B cell (primary cell): ENCODE measurements around the gene HGFAC. TPM values are rescaled to one million over a fixed set of nuclear protein-coding genes. Genes with fewer than 3 reads are reported as not detected.

Source experiments
- ATAC-seq: fragments of 200-7000 bp; cut with Tn5 transposase; one replicate; pipeline ENCODE4 v1.10.0; 2021; ENCODE audit warnings: low read depth, mild to moderate bottlenecking, moderate number of reproducible peaks, moderate library complexity
- CTCF ChIA-PET: fragments of 350-600 bp; sonication (Branson Sonifier 250); formaldehyde crosslinking; loops from one replicate; lab custom pipeline; 2021; ENCODE audit warnings: antibody characterized with exemption, inconsistent platforms; lab: Charles Lee
- POLR2A ChIA-PET: fragments of 350-600 bp; sonication (Branson Sonifier 250); formaldehyde crosslinking; loops from one replicate; lab custom pipeline; 2021; ENCODE audit warnings: antibody characterized with exemption; lab: Charles Lee
- DNase-seq: peaks from one replicate; pipeline ENCODE4 v3.0.0; 2013
- H2AFZ ChIP-seq: 2 replicates; pipeline ENCODE4 v1.6.1; 2012; ENCODE audit warnings: mild to moderate bottlenecking, low read depth, low read length; ENCODE audit not compliant: insufficient read depth, poor library complexity, severe bottlenecking
- H3K27ac ChIP-seq, 2 donors: 1 replicate in 1 of 2; 2 replicates in 1 of 2; pipeline ENCODE4 v1.5.1; 2012 to 2013; ENCODE audit warnings: low read length in 2 of 2, mild to moderate bottlenecking in 2 of 2, moderate library complexity in 1 of 2
- H3K27me3 ChIP-seq, 4 experiments: fragments of 200-600 bp in 1 of 4; sonication (generic) in 1 of 4; replicated peaks in 1 of 4; 1 replicate in 2 of 4; 2 replicates in 2 of 4; pipeline versions ENCODE4 v1.6.1 to v1.7.0; 2013 to 2016; ENCODE audit warnings: low read length in 3 of 4, mild to moderate bottlenecking in 2 of 4, mixed read lengths in 1 of 4, moderate library complexity in 1 of 4; ENCODE audit not compliant: insufficient read depth in 4 of 4, control insufficient read depth in 3 of 4; ENCODE audit errors: control extremely low read depth in 1 of 4
- H3K36me3 ChIP-seq, 2 experiments: replicated peaks in 1 of 2; 1 replicate in 1 of 2; 2 replicates in 1 of 2; pipeline versions ENCODE4 v1.6.1 to v1.7.1; 2013; ENCODE audit warnings: low read length in 1 of 2; ENCODE audit not compliant: insufficient read depth in 2 of 2, control insufficient read depth in 1 of 2; ENCODE audit errors: control extremely low read depth in 1 of 2, extremely low read depth in 1 of 2
- H3K4me1 ChIP-seq, 2 donors: fragments of 200-600 bp in 1 of 2; sonication (generic) in 1 of 2; 1 replicate in 1 of 2; 2 replicates in 1 of 2; pipeline versions ENCODE4 v1.5.1 to v1.6.1; 2013 to 2017; ENCODE audit warnings: low read length in 2 of 2; ENCODE audit not compliant: control insufficient read depth in 2 of 2, insufficient read depth in 2 of 2
- H3K4me2 ChIP-seq: replicated peaks from 2 replicates; pipeline ENCODE3; 2012; ENCODE audit warnings: mild to moderate bottlenecking, low read depth, low read length; ENCODE audit not compliant: poor library complexity, severe bottlenecking
- H3K4me3 ChIP-seq, 5 experiments: fragments of 200-600 bp in 1 of 5; sonication (generic) in 1 of 5; 1 replicate in 3 of 5; 2 replicates in 2 of 5; pipeline versions ENCODE4 v1.5.1 to v1.7.0; 2011 to 2016; ENCODE audit warnings: low read length in 4 of 5, mild to moderate bottlenecking in 4 of 5, low read depth in 2 of 5, control low read depth in 1 of 5, moderate library complexity in 1 of 5; ENCODE audit not compliant: insufficient read depth in 1 of 5; ENCODE audit errors: control extremely low read depth in 1 of 5, extremely low read depth in 1 of 5
- H3K79me2 ChIP-seq: fragments of 200-600 bp; sonication (generic); one replicate; pipeline ENCODE4 v1.6.0; 2016; ENCODE audit warnings: low read length; ENCODE audit not compliant: control insufficient read depth, insufficient read depth
- H3K9ac ChIP-seq: fragments of 200-600 bp; sonication (generic); 2 replicates; pipeline ENCODE4 v1.6.1; 2017; ENCODE audit warnings: mild to moderate bottlenecking, low read length, moderate library complexity
- H3K9me3 ChIP-seq, 3 donors: one replicate each; pipeline versions ENCODE4 v1.6.1 to v1.7.1; 2013; ENCODE audit warnings: low read length in 2 of 3; ENCODE audit not compliant: control insufficient read depth in 2 of 3, insufficient read depth in 1 of 3; ENCODE audit errors: control extremely low read depth in 1 of 3
- H4K20me1 ChIP-seq: 2 replicates; pipeline ENCODE4 v1.6.0; 2012; ENCODE audit warnings: mild to moderate bottlenecking, low read length; ENCODE audit not compliant: insufficient read depth, control insufficient read depth, poor library complexity, severe bottlenecking
- H3K27ac Mint-ChIP-seq: one replicate; pipeline ENCODE4 v1.8.0; 2021; ENCODE audit warnings: mixed read lengths
- H3K27me3 Mint-ChIP-seq: one replicate; pipeline ENCODE4 v1.8.0; 2021; ENCODE audit warnings: mixed read lengths
- H3K4me1 Mint-ChIP-seq: one replicate; pipeline ENCODE4 v1.8.0; 2021; ENCODE audit warnings: mixed read lengths
- H3K4me3 Mint-ChIP-seq: one replicate; pipeline ENCODE4 v1.8.0; 2021; ENCODE audit warnings: mixed read lengths
- H3K9me3 Mint-ChIP-seq: one replicate; pipeline ENCODE4 v1.8.0; 2022; ENCODE audit warnings: mixed read lengths; ENCODE audit not compliant: insufficient read depth
- CTCF ChIP-seq: fragments of 200-600 bp; IDR thresholded peaks from one replicate; pipeline ENCODE4 v1.8.0; 2022; ENCODE audit warnings: antibody characterized with exemption, mild to moderate bottlenecking
- EZH2 ChIP-seq: IDR thresholded peaks from 2 replicates; pipeline ENCODE4 v1.6.1; 2012; ENCODE audit warnings: borderline replicate concordance, low read depth, mild to moderate bottlenecking, moderate library complexity, low read length; ENCODE audit not compliant: insufficient read depth, poor library complexity, severe bottlenecking
- WGBS: methylation state at CpG from one replicate; pipeline ENCODE4 v1.1.5; 2013; ENCODE audit warnings: missing lambda C conversion rate; ENCODE audit not compliant: insufficient coverage; 5-methylcytosine and 5-hydroxymethylcytosine counted together
- intact Hi-C: fragments of 100-400 bp; cut with micrococcal nuclease; formaldehyde crosslinking; loops from one replicate; pipeline ENCODE4 v1.10.0; 2022
- polyA plus RNA-seq: library from polyadenylated mRNA; depleted of rRNA; stranded (reverse); fragments of >200 nt; gene quantifications from 2 replicates; pipeline ENCODE4 v1.2.3, GENCODE V29; 2012
- total RNA-seq, 2 donors: library from RNA; stranded (reverse); fragments of 120-200 nt in 1 of 2; gene quantifications; 1 replicate in 1 of 2; 2 replicates in 1 of 2; pipeline versions ENCODE4 v1.2.3 to v1.2.4, GENCODE V29; 2013 to 2022

Gene HGFAC
- total and polyA plus RNA-seq, 2 donors (not counting 1 experiment from before 2014, with no cell fraction given) = not detected

- H3K9ac ChIP-seq = peak overlapping the region; percentile 63
- peaks cover 77% of the 10 kb centered on the region for H3K4me1 Mint-ChIP-seq
- peaks cover 5% of the 10 kb centered on the region for H4K20me1 ChIP-seq
- H3K27me3 Mint-ChIP-seq = no peaks in the 10 kb centered on the region
- H3K4me3 ChIP-seq = peak overlapping the region in 4 of 5 experiments; percentile 49 to 71 (median 56)
- H3K79me2 ChIP-seq = no peaks in the 10 kb centered on the region
- peak overlapping the region; percentile 64 for H2AFZ ChIP-seq
- H3K9me3 Mint-ChIP-seq = no peaks in the 10 kb centered on the region
- H3K4me2 ChIP-seq = peak overlapping the region; percentile 94
- H3K36me3 ChIP-seq = no peaks in the 10 kb centered on the region
- ChIA-PET CTCF (interaction anchor here (0.7 to 3.5 kb wide), 4 partner anchors 11 to 257 kb away, joined by 3 to 16 read pairs (median 3); no protein-coding TSS in a partner anchor), POLR2A (interaction anchor here (0.6 to 1.2 kb wide), 5 partner anchors 23 to 739 kb away, joined by 3 to 6 read pairs (median 4); partner anchors contain the start of gene LRPAP1)
- H3K27ac ChIP-seq = peak overlapping the region; percentile 42 to 87
- intact Hi-C loops = loop anchor here (1.0 to 10.0 kb wide), 3 partner anchors 47 to 470 kb away; partner anchors contain the start of gene LRPAP1
- ATAC-seq (peak; percentile 75), DNase-seq (peak; percentile 91)
- peaks cover 0 to 4% (median 0%) of the 10 kb centered on the region in 4 experiments for H3K27me3 ChIP-seq
- 7% methylated on average over 34 of the region's 36 CpGs for WGBS
- H3K4me1 ChIP-seq = peaks cover 47 to 86% of the 10 kb centered on the region in 2 donors
- no peaks in the 10 kb centered on the region for H3K9me3 ChIP-seq
- H3K4me3 Mint-ChIP-seq = peak overlapping the region; percentile 87
- H3K27ac Mint-ChIP-seq = peak overlapping the region; percentile 84
- no peak for TF ChIP-seq EZH2
- TF ChIP-seq CTCF = no peak
Observed at GRCh38 chr4:3485011-3485791, 43.4 kb downstream of the HGFAC start.
